ENCODE measurements around the gene KRT75.

DNA sequence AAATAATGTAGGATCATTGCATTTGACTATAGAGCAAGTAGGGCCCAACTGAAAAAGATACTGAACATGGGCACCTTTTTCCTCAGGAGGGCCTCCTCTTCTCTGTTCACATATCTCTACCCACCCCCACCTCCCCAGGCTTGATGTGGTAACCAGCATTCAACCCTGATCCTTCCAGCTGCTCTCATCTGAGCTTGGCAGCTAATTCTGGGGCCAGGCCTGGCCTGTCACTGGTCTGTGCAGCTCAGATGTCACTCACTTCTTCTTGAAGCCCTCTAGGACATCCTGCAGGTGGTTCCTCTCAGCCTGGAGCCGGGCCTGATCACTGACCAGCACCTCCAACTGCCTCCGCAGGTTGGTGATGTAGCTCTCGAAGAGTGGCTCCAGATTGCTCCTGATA lies 50.8 kb downstream of the KRT75 start:
- TF ChIP-seq, protein P1, sequence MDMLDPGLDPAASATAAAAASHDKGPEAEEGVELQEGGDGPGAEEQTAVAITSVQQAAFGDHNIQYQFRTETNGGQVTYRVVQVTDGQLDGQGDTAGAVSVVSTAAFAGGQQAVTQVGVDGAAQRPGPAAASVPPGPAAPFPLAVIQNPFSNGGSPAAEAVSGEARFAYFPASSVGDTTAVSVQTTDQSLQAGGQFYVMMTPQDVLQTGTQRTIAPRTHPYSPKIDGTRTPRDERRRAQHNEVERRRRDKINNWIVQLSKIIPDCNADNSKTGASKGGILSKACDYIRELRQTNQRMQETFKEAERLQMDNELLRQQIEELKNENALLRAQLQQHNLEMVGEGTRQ (IDR thresholded peaks at IDR 0.05; ENCODE audit: low read depth, low read length), result no peak
- TF ChIP-seq CEBPB (IDR thresholded peaks at IDR 0.05; ENCODE audit: low read depth, low read length) (no peak), POLR2A (IDR thresholded peaks at IDR 0.05; ENCODE audit: low read depth, low read length) (no peak), SMC3 (IDR thresholded peaks at IDR 0.05; ENCODE audit: low read depth, low read length) (no peak), MAZ (IDR thresholded peaks at IDR 0.05; ENCODE audit: borderline replicate concordance, low read depth, low read length) (no peak)
- TF ChIP-seq, protein P2, sequence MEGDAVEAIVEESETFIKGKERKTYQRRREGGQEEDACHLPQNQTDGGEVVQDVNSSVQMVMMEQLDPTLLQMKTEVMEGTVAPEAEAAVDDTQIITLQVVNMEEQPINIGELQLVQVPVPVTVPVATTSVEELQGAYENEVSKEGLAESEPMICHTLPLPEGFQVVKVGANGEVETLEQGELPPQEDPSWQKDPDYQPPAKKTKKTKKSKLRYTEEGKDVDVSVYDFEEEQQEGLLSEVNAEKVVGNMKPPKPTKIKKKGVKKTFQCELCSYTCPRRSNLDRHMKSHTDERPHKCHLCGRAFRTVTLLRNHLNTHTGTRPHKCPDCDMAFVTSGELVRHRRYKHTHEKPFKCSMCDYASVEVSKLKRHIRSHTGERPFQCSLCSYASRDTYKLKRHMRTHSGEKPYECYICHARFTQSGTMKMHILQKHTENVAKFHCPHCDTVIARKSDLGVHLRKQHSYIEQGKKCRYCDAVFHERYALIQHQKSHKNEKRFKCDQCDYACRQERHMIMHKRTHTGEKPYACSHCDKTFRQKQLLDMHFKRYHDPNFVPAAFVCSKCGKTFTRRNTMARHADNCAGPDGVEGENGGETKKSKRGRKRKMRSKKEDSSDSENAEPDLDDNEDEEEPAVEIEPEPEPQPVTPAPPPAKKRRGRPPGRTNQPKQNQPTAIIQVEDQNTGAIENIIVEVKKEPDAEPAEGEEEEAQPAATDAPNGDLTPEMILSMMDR (conservative IDR thresholded peaks at IDR 0.05; ENCODE audit: low read depth, low read length), result no peak

Data from IMR-90 (cell line).